Measurements from ENCODE around the gene NNMT. TPM values are rescaled to one million over a fixed set of nuclear protein-coding genes. Genes with fewer than 3 reads are reported as not detected.
"Not testable (repeated sequence)": the region's sequence is repeated elsewhere in the genome, so short reads cannot be mapped to it uniquely, and the experiment has no call there.

NNMT gene
- total RNA-seq, 1 donor from 2014 or later, result 2,593 TPM

GRCh38 chr11:114309517-114309916, 13.3 kb downstream of the NNMT start:
- no peak for DNase-seq (ENCODE audit: low read depth)

- peak; percentile 32 for DNase-seq (ENCODE audit: low read depth)
These were observed 13.9 kb downstream of the NNMT start for GRCh38 chr11:114310095-114310494.

GRCh38 chr11:114311946-114312345, 15.7 kb downstream of the NNMT start:
- DNase-seq (ENCODE audit: low read depth), result peak; percentile 48

- peak; percentile 30 for DNase-seq (ENCODE audit: low read depth)
These were observed 17.9 kb downstream of the NNMT start for GRCh38 chr11:114314096-114314495.

GRCh38 chr11:114315749-114316368, 19.7 kb downstream of the NNMT start:
- peak; percentile 88 for DNase-seq (ENCODE audit: low read depth)

- DNase-seq (ENCODE audit: low read depth), result peak; percentile 88
These were observed 21.0 kb downstream of the NNMT start for GRCh38 chr11:114316980-114317786.

- peak; percentile 76 for DNase-seq (ENCODE audit: low read depth)
These were observed 21.6 kb downstream of the NNMT start for GRCh38 chr11:114317787-114318137.

GRCh38 chr11:114318361-114318760, 22.2 kb downstream of the NNMT start:
- DNase-seq (ENCODE audit: low read depth), result peak; percentile 39

GRCh38 chr11:114319716-114320328, 23.6 kb downstream of the NNMT start:
- peak; percentile 36 for DNase-seq (ENCODE audit: low read depth)

- DNase-seq (ENCODE audit: low read depth), result peak; percentile 94
These were observed 25.5 kb downstream of the NNMT start for GRCh38 chr11:114321621-114322257.

- DNase-seq (ENCODE audit: low read depth), result no peak
These were observed 26.7 kb downstream of the NNMT start for GRCh38 chr11:114322934-114323333.

- DNase-seq (ENCODE audit: low read depth), result no peak
These were observed 30.0 kb downstream of the NNMT start for GRCh38 chr11:114326151-114326550.

GRCh38 chr11:114326776-114327175, 30.6 kb downstream of the NNMT start:
- no peak for DNase-seq (ENCODE audit: low read depth)

GRCh38 chr11:114330373-114330772, 34.2 kb downstream of the NNMT start:
- DNase-seq (ENCODE audit: low read depth), result no peak

- DNase-seq (ENCODE audit: low read depth), result peak; percentile 80
These were observed 44.3 kb downstream of the NNMT start for GRCh38 chr11:114340311-114341131.

- not testable (repeated sequence) for DNase-seq (ENCODE audit: low read depth)
These were observed 45.5 kb downstream of the NNMT start for GRCh38 chr11:114341667-114342066.

GRCh38 chr11:114342476-114342875, 46.3 kb downstream of the NNMT start:
- no peak for DNase-seq (ENCODE audit: low read depth)

GRCh38 chr11:114343020-114343419, 46.8 kb downstream of the NNMT start:
- DNase-seq (ENCODE audit: low read depth), result no peak

GRCh38 chr11:114343493-114343892, 47.3 kb downstream of the NNMT start:
- no peak for DNase-seq (ENCODE audit: low read depth)

- DNase-seq (ENCODE audit: low read depth), result no peak
These were observed 48.3 kb downstream of the NNMT start for GRCh38 chr11:114344494-114344893.

GRCh38 chr11:114345575-114346222, 49.5 kb downstream of the NNMT start:
- DNase-seq (ENCODE audit: low read depth), result no peak
